IPS-15b (cell line): Measurements from ENCODE around the gene ATXN3L.

Experiments
- H3K27me3 ChIP-seq: one replicate; pipeline ENCODE4 v1.6.1; 2013; ENCODE audit warnings: low read length; ENCODE audit not compliant: control insufficient read depth, insufficient read depth
- H3K36me3 ChIP-seq: one replicate; pipeline ENCODE4 v1.6.1; 2013; ENCODE audit warnings: low read length; ENCODE audit not compliant: control insufficient read depth, insufficient read depth
- H3K4me1 ChIP-seq: one replicate; pipeline ENCODE4 v1.6.1; 2013; ENCODE audit warnings: mild to moderate bottlenecking, low read length; ENCODE audit not compliant: control insufficient read depth, insufficient read depth
- H3K4me3 ChIP-seq: one replicate; pipeline ENCODE4 v1.5.1; 2013; ENCODE audit warnings: low read depth, low read length
- H3K9ac ChIP-seq: one replicate; pipeline ENCODE4 v1.6.1; 2013; ENCODE audit warnings: low read depth, mild to moderate bottlenecking, low read length
- H3K9me3 ChIP-seq: one replicate; pipeline ENCODE4 v1.6.1; 2013; ENCODE audit warnings: mild to moderate bottlenecking, low read length; ENCODE audit not compliant: control insufficient read depth, insufficient read depth

The ATXN3L gene

DNA sequence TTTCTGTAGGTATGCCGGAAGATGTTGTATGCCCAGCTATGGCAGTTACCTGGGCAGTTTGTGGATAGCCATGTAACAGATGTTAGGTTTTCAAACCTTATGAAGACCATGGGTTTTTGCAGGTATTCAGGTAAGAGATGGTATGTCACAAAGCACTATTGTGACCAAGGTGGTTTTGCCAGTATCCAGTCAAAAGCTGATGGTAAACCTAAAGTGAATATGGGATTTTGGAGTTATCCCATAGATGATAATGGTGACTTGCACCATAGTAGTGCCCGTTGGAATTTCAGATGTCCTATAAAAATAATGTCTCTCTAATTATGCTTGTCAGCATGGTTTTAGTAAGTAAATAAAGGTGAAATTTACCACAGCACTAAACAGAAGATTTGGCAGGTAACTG is at the start of gene ATXN3L:
Gene ATXN3L, minus strand, starts transcription at position 101 of the 400 bp plus-strand sequence. CDS start 119 bp downstream, outside the sequence.
- Histone ChIP-seq H3K9ac (no peak within 1 kb of the TSS), H3K4me1 (no peaks in the 10 kb centered on the region), H3K9me3 (no peaks in the 10 kb centered on the region), H3K27me3 (no peaks in the 10 kb centered on the region), H3K4me3 (no peak within 1 kb of the TSS), H3K36me3 (no peaks in the 10 kb centered on the region)

DNA sequence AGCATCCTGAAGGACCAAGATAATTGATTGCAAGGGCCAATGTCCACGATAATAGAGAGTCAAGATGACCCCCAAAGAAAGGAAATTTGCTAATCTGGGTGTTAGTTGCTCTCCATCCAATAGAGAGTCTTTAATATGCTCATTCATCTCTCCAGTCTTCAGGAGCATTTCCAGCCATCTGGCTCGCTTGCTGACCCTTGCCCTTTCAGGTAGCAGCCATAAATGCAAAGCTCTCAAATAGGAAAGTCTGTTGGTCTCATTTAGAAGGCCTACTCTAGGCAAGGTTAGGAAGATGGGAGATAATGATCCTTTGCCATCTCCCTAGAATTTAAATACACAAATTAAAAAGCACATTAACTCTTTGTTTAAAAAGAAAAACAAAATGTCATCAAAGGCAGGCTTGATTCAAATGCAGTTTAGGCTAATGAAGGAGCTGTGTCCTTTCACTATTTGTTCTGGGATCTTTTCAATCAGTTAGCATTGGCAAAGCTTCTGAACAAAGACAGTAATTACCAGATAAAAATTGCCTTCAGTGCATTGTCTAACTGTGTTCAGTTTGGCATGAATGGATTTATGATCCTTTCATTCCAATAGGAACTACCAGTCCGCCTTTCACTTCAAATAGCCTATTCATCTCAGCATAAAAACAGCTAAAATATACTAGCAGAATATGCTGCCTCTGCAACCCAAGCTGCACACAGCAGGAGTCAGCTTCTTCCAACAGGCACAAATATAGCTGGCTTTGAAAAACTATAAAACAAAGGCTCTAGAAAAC is 49.6 kb upstream of the ATXN3L start:
- H3K4me1 ChIP-seq = peaks cover 22% of the 10 kb centered on the region
- H3K4me3 ChIP-seq = no peak overlapping the region
- H3K36me3 ChIP-seq = no peaks in the 10 kb centered on the region
- no peak overlapping the region for H3K9ac ChIP-seq
- no peaks in the 10 kb centered on the region for H3K27me3 ChIP-seq
- no peaks in the 10 kb centered on the region for H3K9me3 ChIP-seq

DNA sequence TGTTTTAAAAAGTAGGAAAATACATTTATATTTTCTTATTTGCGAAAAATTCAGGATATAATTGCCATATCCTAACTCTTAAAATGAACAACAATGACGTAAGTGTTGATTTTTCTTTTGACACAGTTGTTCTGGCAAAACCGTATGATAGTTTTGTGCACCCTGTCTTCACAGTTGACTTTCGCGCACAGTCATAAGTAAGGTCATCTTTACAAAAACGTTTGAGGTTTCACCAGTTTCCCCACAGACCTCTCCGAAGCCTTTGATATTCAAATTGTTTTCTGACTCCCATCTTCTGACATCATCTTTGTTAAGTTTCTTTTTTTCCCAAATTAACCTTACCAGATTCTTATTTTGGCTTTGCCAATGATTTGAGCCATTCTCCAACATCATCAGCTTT is 48.1 kb upstream of the ATXN3L start:
- Histone ChIP-seq H3K4me3 (no peak overlapping the region), H3K36me3 (no peaks in the 10 kb centered on the region), H3K4me1 (peaks cover 22% of the 10 kb centered on the region), H3K27me3 (no peaks in the 10 kb centered on the region), H3K9ac (no peak overlapping the region), H3K9me3 (no peaks in the 10 kb centered on the region)

DNA sequence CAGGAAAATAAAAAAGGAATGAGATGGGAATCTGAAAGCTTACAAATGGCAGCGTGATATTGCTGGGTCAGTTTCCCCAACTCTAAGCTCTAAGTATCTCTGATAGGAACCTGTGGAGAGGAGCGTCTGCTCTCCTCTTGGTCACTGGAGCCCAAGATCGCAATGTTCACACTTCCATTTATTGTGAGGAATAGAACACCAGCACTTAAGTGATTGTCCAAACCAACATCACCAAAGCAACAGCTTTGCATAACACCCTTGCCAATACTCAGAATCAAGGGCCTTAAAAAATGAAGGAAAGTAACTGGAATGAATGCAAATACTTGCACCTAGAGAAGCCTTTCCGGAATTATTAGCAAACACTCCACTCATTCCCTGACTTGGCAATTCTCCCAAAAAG is 46.8 kb upstream of the ATXN3L start:
- no peak overlapping the region for H3K9ac ChIP-seq
- H3K36me3 ChIP-seq = no peaks in the 10 kb centered on the region
- no peaks in the 10 kb centered on the region for H3K27me3 ChIP-seq
- H3K4me3 ChIP-seq = no peak overlapping the region
- no peaks in the 10 kb centered on the region for H3K9me3 ChIP-seq
- H3K4me1 ChIP-seq = peaks cover 22% of the 10 kb centered on the region

DNA sequence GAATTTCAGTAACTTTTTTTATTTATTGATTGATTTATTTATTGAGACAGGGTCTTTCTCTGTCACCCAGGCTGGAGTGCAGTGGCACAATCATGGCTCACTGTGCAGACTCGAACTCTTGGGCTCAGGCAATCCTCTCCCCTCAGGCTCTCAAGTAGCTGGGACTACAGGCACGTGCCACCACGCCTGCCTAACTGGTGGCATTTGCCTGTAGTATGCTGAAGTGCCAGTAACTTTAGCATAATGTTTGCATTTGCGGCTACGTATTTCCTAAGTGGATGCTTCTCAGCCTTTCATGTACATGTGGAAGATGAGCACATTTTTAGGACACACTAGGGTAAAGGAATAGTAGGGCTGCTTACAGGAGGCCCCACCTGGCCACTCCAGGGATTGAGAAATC is 45.3 kb upstream of the ATXN3L start:
- Histone ChIP-seq H3K27me3 (no peaks in the 10 kb centered on the region), H3K9me3 (no peaks in the 10 kb centered on the region), H3K4me3 (no peak overlapping the region), H3K4me1 (peaks cover 22% of the 10 kb centered on the region), H3K36me3 (no peaks in the 10 kb centered on the region), H3K9ac (no peak overlapping the region)

DNA sequence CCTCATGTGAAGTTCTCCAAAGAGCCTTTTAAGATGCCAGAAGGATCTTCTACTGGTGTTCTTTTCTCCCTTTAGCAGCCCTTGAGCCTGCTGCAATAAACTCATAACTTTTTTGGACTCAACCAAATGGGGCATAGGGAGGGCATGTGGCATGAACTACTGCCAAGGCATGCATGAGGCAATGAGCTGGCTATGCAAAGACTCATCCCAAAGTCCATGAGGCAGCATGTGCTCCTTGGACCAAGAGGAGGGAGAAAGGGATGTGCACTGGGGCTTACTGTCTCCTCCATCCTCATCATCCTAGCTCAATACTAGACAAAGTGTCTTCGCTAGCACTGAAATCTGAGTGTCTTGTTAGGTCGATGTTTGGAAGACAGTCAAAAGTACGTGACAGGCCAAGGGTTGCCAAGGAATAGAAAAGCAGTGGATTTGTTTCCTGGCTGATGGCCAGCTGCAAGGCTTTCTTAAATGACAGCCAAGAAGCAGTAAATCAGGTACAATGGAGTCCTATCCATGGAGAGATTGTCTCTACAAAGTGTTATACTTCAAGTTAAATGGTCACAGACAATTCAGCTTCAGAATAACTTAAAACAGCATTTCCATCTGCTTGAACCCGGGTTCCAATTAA is 44.5 kb upstream of the ATXN3L start:
- H3K9me3 ChIP-seq = no peaks in the 10 kb centered on the region
- no peak overlapping the region for H3K4me3 ChIP-seq
- no peak overlapping the region for H3K9ac ChIP-seq
- H3K27me3 ChIP-seq = no peaks in the 10 kb centered on the region
- H3K36me3 ChIP-seq = no peaks in the 10 kb centered on the region
- H3K4me1 ChIP-seq = peaks cover 14% of the 10 kb centered on the region

DNA sequence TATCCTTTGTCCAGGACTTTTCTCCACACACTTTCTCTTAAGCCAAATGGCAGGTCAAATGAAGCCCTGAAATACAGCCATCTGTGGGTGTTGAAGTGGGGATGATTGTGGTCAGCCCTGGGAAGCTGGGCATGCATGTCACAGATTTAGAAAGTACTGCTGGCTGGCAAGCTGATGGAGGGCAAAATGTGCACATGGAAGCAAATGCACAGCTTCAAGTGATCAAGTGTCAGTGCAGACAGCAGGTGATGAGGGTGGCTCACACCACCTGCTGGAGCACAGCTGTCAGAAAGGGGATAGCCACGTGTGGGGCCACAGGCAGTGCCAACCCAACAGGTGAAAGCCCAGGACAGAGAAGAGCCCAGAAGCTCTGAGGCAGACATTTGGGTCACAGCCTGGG is 40.3 kb upstream of the ATXN3L start:
- Histone ChIP-seq H3K9ac (no peak overlapping the region), H3K36me3 (no peaks in the 10 kb centered on the region), H3K27me3 (no peaks in the 10 kb centered on the region), H3K9me3 (no peaks in the 10 kb centered on the region), H3K4me1 (no peaks in the 10 kb centered on the region), H3K4me3 (no peak overlapping the region)

DNA sequence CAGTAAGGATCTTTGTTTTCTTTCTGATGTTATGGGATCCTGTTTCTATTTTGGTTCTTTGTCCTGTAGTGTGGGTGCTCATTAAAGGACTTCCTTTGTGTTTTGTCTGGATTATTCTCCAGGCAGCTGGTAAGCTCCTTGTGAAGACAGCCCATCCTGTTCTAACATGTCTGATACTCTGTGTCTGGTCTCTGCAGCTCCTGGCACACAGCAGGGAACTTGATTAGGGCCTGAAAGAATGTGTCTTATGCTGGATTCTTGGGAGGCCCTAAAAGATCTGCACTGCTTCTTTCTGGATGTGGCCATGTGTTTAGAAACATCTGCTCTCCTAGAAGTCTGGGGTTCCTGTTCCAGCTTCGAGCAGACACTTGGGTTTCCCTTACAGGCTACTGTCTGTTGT is 38.1 kb upstream of the ATXN3L start:
- Histone ChIP-seq H3K27me3 (no peaks in the 10 kb centered on the region), H3K9ac (no peak overlapping the region), H3K9me3 (no peaks in the 10 kb centered on the region), H3K4me3 (no peak overlapping the region), H3K36me3 (no peaks in the 10 kb centered on the region), H3K4me1 (no peaks in the 10 kb centered on the region)

DNA sequence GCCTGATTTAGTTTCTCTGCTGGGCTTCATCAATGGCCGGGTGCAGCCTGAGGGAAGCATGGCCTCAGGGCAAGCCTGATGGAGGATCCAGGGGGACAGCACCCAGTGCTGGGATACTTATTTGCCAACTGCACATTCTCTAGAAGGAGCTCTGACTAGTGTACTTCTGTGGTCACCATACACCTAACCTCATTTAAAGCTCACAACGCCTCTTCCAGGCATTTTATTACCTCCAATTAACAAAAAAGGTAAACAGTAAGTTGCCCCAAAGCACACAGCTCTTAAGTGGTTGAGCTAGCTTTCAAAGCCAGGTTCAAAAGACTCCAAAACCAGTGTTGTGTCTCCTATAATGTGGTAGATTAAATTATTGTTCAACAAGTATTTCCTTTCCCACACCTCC is 26.8 kb upstream of the ATXN3L start:
- Histone ChIP-seq H3K36me3 (no peaks in the 10 kb centered on the region), H3K9me3 (no peaks in the 10 kb centered on the region), H3K4me1 (no peaks in the 10 kb centered on the region), H3K27me3 (no peaks in the 10 kb centered on the region), H3K4me3 (no peak overlapping the region), H3K9ac (no peak overlapping the region)

DNA sequence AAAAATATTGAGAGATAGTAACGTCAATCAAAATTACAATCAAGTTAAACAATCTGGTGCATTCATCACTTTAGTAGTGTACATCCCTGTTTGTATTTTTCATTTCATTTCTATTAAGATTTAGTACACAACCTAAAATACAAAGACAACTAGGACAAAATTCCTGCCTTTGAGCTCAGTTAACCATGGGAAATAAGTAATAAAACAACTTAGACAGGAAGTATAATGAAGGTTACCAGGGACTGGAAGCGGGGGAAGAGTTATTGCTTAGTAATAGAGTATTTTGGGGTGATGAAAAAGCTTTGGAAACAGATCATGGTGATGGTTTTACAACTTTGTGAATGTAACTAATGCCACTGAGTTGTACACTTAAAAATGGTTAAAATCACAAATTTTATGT is 25.6 kb upstream of the ATXN3L start:
- no peaks in the 10 kb centered on the region for H3K27me3 ChIP-seq
- no peak overlapping the region for H3K9ac ChIP-seq
- H3K4me1 ChIP-seq = no peaks in the 10 kb centered on the region
- H3K4me3 ChIP-seq = no peak overlapping the region
- no peaks in the 10 kb centered on the region for H3K36me3 ChIP-seq
- H3K9me3 ChIP-seq = no peaks in the 10 kb centered on the region

DNA sequence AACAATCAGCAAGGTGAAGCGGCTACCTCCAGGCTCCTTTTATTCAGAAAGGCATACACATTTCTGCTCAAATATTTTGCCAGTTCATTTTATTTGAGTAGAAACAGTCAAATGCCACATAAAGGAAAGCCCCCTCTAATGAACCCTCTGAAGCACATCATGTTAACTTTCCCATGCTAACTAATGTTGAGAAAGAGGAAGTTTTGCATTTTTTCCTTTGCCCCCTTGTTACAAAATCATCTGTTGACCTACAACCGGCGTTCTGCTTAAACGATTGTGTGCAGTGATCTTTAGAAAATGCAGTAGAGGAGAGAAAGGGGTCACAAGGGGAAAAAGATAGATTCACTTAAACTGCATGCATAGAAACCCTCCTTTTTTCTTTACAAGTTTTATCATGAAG is 25.2 kb upstream of the ATXN3L start:
- Histone ChIP-seq H3K4me1 (no peaks in the 10 kb centered on the region), H3K4me3 (no peak overlapping the region), H3K9me3 (no peaks in the 10 kb centered on the region), H3K36me3 (no peaks in the 10 kb centered on the region), H3K27me3 (no peaks in the 10 kb centered on the region), H3K9ac (no peak overlapping the region)

DNA sequence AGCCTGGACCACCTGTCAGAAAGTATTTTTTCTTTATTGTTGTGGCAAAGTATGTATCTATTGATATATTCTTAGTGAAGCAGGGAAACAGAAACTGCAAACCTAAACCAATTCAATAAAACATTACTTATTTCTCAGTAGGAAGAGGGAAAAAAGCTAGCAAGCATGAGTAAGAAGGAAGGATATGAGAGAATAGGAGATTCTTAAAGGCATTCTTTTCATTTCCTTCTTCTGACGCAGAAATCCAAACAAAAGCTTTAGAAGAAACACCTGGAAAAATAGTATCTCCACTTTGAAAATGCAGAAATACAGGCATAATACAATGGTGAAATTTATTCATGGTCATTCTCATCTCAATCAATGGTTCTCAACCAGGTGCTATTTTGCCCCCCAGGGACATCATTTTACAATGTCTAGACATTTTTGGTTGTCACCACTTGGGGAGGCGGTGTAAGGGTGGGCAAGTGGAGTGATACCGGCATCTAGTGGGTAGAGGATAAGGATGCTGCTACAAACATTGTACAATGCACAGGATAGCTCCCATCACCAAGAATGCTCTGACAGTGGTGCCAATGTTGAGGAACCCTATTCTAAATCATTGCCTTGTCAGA is 21.7 kb upstream of the ATXN3L start:
- H3K9ac ChIP-seq = no peak overlapping the region
- H3K4me3 ChIP-seq = no peak overlapping the region
- H3K27me3 ChIP-seq = no peaks in the 10 kb centered on the region
- H3K36me3 ChIP-seq = no peaks in the 10 kb centered on the region
- no peaks in the 10 kb centered on the region for H3K9me3 ChIP-seq
- H3K4me1 ChIP-seq = no peaks in the 10 kb centered on the region
